ENCODE data around the gene SMIM10L2A.
"Not testable (repeated sequence)": the region's sequence is repeated elsewhere in the genome, so short reads cannot be mapped to it uniquely, and the experiment has no call there.

SMIM10L2A gene

DNA sequence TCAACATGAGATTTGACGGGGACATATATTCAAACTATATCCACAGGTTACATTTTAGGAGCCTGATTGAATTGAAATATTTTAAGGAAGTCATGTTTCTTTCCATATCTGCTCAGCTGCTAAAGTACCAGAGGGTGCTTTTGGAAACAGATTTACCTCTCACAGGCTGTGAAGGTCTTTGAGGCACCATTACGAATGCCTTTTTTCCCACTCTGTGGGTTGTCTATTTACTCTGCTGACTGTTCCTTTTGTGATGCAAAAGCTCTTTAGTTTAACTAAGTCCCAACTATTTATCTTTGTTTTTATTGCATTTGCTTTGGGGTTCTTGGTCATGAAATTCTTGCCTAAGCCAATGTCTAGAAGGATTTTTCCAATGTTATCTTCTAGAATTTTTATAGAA, 40.0 kb downstream of the SMIM10L2A start:
- DNase-seq = not testable (repeated sequence)

DNA sequence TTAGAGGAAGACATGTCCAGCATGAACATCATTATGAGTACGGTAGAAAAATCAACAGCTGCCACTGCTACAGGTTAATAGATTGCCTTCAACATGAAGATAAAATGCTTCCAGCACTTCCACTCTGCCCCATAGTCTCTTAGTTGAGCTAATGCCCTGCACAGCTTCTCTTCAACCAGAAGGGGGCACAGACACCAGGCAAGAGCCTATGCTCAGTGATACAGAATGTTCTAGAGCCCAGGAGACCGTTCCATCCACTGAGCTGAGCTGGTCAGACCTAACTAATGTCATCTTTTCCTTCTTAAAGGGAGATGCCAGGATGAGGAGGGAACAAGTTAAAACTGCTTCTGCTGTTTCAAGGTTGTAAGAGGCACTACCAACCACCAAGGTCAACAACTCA, 42.2 kb downstream of the SMIM10L2A start:
- no peak for DNase-seq

DNA sequence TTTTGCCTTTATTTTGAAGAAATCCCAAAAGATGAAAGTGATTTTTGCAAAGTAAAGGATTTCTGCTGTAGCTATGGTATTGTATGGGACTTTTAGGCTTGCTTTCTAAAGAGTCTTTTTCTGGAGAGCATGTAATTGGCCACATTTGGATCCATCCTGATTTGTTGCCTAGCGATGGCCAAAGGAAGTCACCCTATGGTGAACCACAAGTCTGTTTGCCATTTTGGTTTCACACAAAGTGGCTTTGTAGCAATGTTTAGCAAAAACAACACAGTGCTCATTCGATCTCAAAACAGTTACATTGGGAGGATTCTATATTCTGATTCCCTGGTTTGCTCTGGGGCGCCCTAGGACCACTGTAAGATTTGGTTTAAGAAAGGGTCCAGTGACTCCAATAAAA, 54.6 kb downstream of the SMIM10L2A start:
- DNase-seq = no peak

DNA sequence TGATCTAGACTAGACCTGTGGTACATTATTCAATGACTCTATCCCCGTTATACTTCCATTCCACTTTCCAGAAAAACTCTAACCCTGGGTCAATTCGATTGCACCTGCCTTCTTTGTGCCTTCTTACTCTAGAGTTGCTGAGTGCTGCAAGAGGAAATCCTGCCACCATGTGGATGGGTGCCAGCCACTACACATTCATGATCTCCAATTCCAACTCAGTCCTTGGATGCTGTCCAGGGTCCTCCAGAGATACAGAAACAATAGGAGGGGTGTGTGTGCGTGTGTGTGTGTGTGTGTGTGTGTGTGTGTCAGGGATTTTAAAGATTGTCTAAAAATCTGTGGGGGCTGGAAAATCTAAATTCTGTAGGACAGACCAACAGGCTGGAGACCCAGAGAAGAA, 55.8 kb downstream of the SMIM10L2A start:
- no peak for DNase-seq

All from cortex of kidney (tissue), 1 donor.